Lung (tissue), 12 donors: Measurements from ENCODE around the gene ILKAP. TPM values are rescaled to one million over a fixed set of nuclear protein-coding genes. Genes with fewer than 3 reads are reported as not detected.

Experiments used
- ATAC-seq: fragments of 200-7000 bp; cut with Tn5 transposase; one replicate; pipeline ENCODE4 v1.9.1; 2020; ENCODE audit warnings: moderate number of reproducible peaks; ENCODE audit not compliant: insufficient read depth, low FRiP score
- DNase-seq, 3 donors: peaks; one replicate each; pipeline ENCODE4 v3.0.0-alpha.2; 2013 to 2017
- H3K27ac ChIP-seq, 2 donors: one replicate each; pipeline ENCODE4 v1.5.1; 2013; ENCODE audit warnings: mild to moderate bottlenecking in 2 of 2, moderate library complexity in 2 of 2, control low read depth in 1 of 2, inconsistent platforms in 1 of 2, low read depth in 1 of 2, low read length in 1 of 2
- H3K27me3 ChIP-seq, 3 donors: one replicate each; pipeline ENCODE4 v1.5.1; 2013; ENCODE audit warnings: low read length in 2 of 3; ENCODE audit not compliant: control insufficient read depth in 3 of 3, insufficient read depth in 3 of 3
- H3K36me3 ChIP-seq, 4 donors: one replicate each; pipeline ENCODE4 v1.5.1; 2013; ENCODE audit warnings: low read length in 4 of 4, mild to moderate bottlenecking in 1 of 4, moderate library complexity in 1 of 4; ENCODE audit not compliant: control insufficient read depth in 4 of 4, insufficient read depth in 4 of 4
- H3K4me1 ChIP-seq, 5 donors: one replicate each; pipeline ENCODE4 v1.5.1; 2013; ENCODE audit warnings: low read length in 5 of 5, mild to moderate bottlenecking in 2 of 5, moderate library complexity in 1 of 5; ENCODE audit not compliant: control insufficient read depth in 5 of 5, insufficient read depth in 5 of 5
- H3K4me3 ChIP-seq: one replicate; pipeline ENCODE4 v1.5.1; 2013; ENCODE audit warnings: mild to moderate bottlenecking, control low read depth, moderate library complexity
- H3K9ac ChIP-seq, 2 donors: one replicate each; pipeline ENCODE4 v1.5.1; 2013; ENCODE audit warnings: low read length in 2 of 2, control low read depth in 1 of 2; ENCODE audit not compliant: insufficient read depth in 1 of 2
- H3K9me3 ChIP-seq, 4 donors: one replicate each; pipeline ENCODE4 v1.5.1; 2013; ENCODE audit warnings: low read length in 3 of 4, mild to moderate bottlenecking in 1 of 4, moderate library complexity in 1 of 4; ENCODE audit not compliant: control insufficient read depth in 4 of 4, insufficient read depth in 3 of 4
- CTCF ChIP-seq: IDR thresholded peaks from 2 replicates; pipeline ENCODE4 v1.5.1; 2012; ENCODE audit warnings: mild to moderate bottlenecking; ENCODE audit errors: control extremely low read depth, extremely low read depth
- WGBS, 2 donors: extraction: QIAGEN DNeasy Blood & Tissue Kit; methylation state at CpG; one replicate each; pipeline ENCODE4 v1.1.7; 2013; 5-methylcytosine and 5-hydroxymethylcytosine counted together
- polyA plus RNA-seq, 2 donors: library from polyadenylated mRNA; stranded (reverse); fragments of 200-250 nt; gene quantifications; one replicate each; pipeline ENCODE4 v1.2.1, GENCODE V29; 2013
- total RNA-seq, 2 donors: library from RNA; depleted of rRNA in 1 of 2; stranded (reverse); fragments of >200 nt in 1 of 2; gene quantifications; one replicate each; pipeline ENCODE4 v1.2.1, GENCODE V29; 2014 to 2021
- donor health status: control.
- donor health status: control.
- donor health status: Bipolar disorder and iron deficiency.
- donor health status: healthy.
- donor health status: DM: yes; HTN: yes; CAD: no.

Gene ILKAP
- total and polyA plus RNA-seq, 4 donors: 35.0 to 52.0 (median 42.1) TPM

- DNase-seq: no peak
- no peaks in the 10 kb centered on the region for H3K36me3 ChIP-seq
- no peak overlapping the region for H3K4me3 ChIP-seq
- TF ChIP-seq CTCF: no peak
- H3K27ac ChIP-seq: no peak overlapping the region
- peaks cover 0 to 2% (median 0%) of the 10 kb centered on the region in 4 donors for H3K9me3 ChIP-seq
- H3K9ac ChIP-seq: no peak overlapping the region
- H3K4me1 ChIP-seq: peaks cover 0 to 8% (median 3%) of the 10 kb centered on the region in 5 donors
- H3K27me3 ChIP-seq: peaks cover 0 to 43% (median 34%) of the 10 kb centered on the region in 3 donors
- 92 to 94% methylated on average over 7 of the region's 7 CpGs for WGBS, 2 donors
- ATAC-seq: no peak
Measured at GRCh38 chr2:238235856-238236255, 32.4 kb upstream of the ILKAP start.

- 74 to 75% methylated on average over 11 of the region's 11 CpGs for WGBS, 2 donors
- peaks cover 0 to 8% (median 3%) of the 10 kb centered on the region in 5 donors for H3K4me1 ChIP-seq
- peaks cover 0 to 2% (median 0%) of the 10 kb centered on the region in 4 donors for H3K9me3 ChIP-seq
- H3K36me3 ChIP-seq: no peaks in the 10 kb centered on the region
- peaks cover 0 to 48% (median 39%) of the 10 kb centered on the region in 3 donors for H3K27me3 ChIP-seq
- H3K27ac ChIP-seq: no peak overlapping the region
- TF ChIP-seq CTCF: no peak
- H3K4me3 ChIP-seq: no peak overlapping the region
- DNase-seq: no peak
- no peak overlapping the region for H3K9ac ChIP-seq
- ATAC-seq: no peak
Measured at GRCh38 chr2:238235331-238235732, 31.8 kb upstream of the ILKAP start.

DNA sequence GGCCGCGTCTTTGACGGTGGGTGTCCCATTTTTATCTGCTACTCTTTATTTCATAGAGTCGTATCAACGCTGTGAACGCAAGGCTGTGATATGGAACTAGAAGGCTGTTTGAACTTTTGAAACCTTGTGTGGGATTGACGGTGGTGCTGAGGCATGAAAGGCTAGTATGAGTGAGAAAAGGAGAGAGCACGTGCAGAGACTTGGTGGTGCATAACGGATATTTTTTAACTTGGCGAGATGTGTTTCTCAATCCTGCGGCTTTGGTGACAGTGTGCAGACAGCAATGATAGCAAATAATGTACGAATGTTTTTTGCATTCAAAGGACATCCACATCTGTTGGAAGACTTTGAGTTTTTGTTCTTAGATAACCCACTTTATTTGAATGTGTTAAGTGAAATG lies 30.1 kb upstream of the ILKAP start:
- ATAC-seq (no peak), DNase-seq (no peak)
- Histone ChIP-seq H3K36me3 (no peaks in the 10 kb centered on the region), H3K4me3 (no peak overlapping the region), H3K9me3 (no peaks in the 10 kb centered on the region), H3K27me3 (peaks cover 0 to 48% (median 37%) of the 10 kb centered on the region in 3 donors), H3K9ac (no peak overlapping the region), H3K4me1 (peaks cover 0 to 6% (median 3%) of the 10 kb centered on the region in 5 donors), H3K27ac (no peak overlapping the region)
- 88 to 91% methylated on average over 12 of the region's 12 CpGs for WGBS, 2 donors
- no peak for TF ChIP-seq CTCF

- Histone ChIP-seq H3K27ac (no peak overlapping the region), H3K9ac (no peak overlapping the region), H3K4me1 (peaks cover 0 to 6% (median 3%) of the 10 kb centered on the region in 5 donors), H3K36me3 (no peaks in the 10 kb centered on the region), H3K9me3 (no peaks in the 10 kb centered on the region), H3K4me3 (no peak overlapping the region), H3K27me3 (peaks cover 0 to 30% (median 25%) of the 10 kb centered on the region in 3 donors)
- no peak for ATAC-seq
- TF ChIP-seq CTCF: no peak
- 56 to 66% methylated on average over 21 of the region's 21 CpGs for WGBS, 2 donors
- no peak for DNase-seq
Measured at GRCh38 chr2:238231809-238232208, 28.3 kb upstream of the ILKAP start.
